H1 (cell line): Measurements from ENCODE around the gene ZNF618. TPM values are rescaled to one million over a fixed set of nuclear protein-coding genes. Genes with fewer than 3 reads are reported as not detected.

Source experiments
- CTCF ChIA-PET: fragments of 300-600 bp; sonication (Branson Sonifier 250); formaldehyde crosslinking; loops from one replicate; lab custom pipeline; 2021; ENCODE audit not compliant: partially characterized antibody; lab: Charles Lee
- POLR2A ChIA-PET: fragments of 300-600 bp; sonication (Branson Sonifier 250); formaldehyde crosslinking; loops from one replicate; lab custom pipeline; 2021; ENCODE audit warnings: inconsistent platforms; ENCODE audit not compliant: partially characterized antibody; lab: Charles Lee
- DNase-seq, 2 experiments: peaks; one replicate each; pipeline versions ENCODE4 v3.0.0 to v3.0.0-alpha.2; 2010 to 2022; ENCODE audit warnings: low spot score in 2 of 2, low read depth in 1 of 2, mixed read lengths in 1 of 2
- FAIRE-seq: peaks from 2 replicates; lab custom pipeline; 2011; peaks lifted over from hg19 to GRCh38; lab: Jason Lieb, UNC
- H2AFZ ChIP-seq: 2 replicates; pipeline ENCODE4 v1.8.1; 2012; ENCODE audit warnings: low read length, inconsistent platforms
- H2AK5ac ChIP-seq: 2 replicates; pipeline ENCODE4 v1.6.1; 2013; ENCODE audit warnings: low read depth, low read length
- H2BK120ac ChIP-seq: replicated peaks from 2 replicates; pipeline ENCODE3; 2013; ENCODE audit warnings: low read depth, low read length, inconsistent platforms
- H2BK12ac ChIP-seq: 2 replicates; pipeline ENCODE4 v1.6.1; 2013; ENCODE audit warnings: low read depth, low read length
- H2BK15ac ChIP-seq: 2 replicates; pipeline ENCODE4 v1.6.1; 2013; ENCODE audit warnings: low read length
- H2BK20ac ChIP-seq: 2 replicates; pipeline ENCODE4 v1.6.1; 2013; ENCODE audit warnings: low read length
- H2BK5ac ChIP-seq: 2 replicates; pipeline ENCODE4 v1.6.1; 2013; ENCODE audit warnings: low read depth, low read length
- H3K14ac ChIP-seq: 2 replicates; pipeline ENCODE4 v1.6.1; 2013; ENCODE audit warnings: inconsistent platforms; ENCODE audit not compliant: insufficient read length
- H3K18ac ChIP-seq: 2 replicates; pipeline ENCODE4 v1.6.1; 2013; ENCODE audit warnings: low read length; ENCODE audit errors: extremely low read depth
- H3K23ac ChIP-seq: 2 replicates; pipeline ENCODE4 v1.6.1; 2013; ENCODE audit warnings: inconsistent platforms; ENCODE audit not compliant: insufficient read length
- H3K23me2 ChIP-seq: 2 replicates; pipeline ENCODE4 v1.6.1; 2013; ENCODE audit warnings: low read depth, low read length
- H3K27ac ChIP-seq: 2 replicates; pipeline ENCODE4 v1.6.1; 2011; ENCODE audit warnings: low read depth, low read length, inconsistent platforms
- H3K27me3 ChIP-seq, 4 experiments: replicated peaks in 1 of 4; 1 replicate in 1 of 4; 2 replicates in 3 of 4; pipeline versions ENCODE4 v1.6.1 to v1.8.1; 2011 to 2013; ENCODE audit warnings: low read length in 3 of 4, mild to moderate bottlenecking in 3 of 4, inconsistent platforms in 2 of 4, mixed read lengths in 2 of 4, moderate library complexity in 1 of 4; ENCODE audit not compliant: control insufficient read depth in 3 of 4, insufficient read depth in 3 of 4; ENCODE audit errors: extremely low read depth in 1 of 4
- H3K36me3 ChIP-seq, 4 experiments: 2 replicates each; pipeline versions ENCODE4 v1.6.1 to v1.8.1; 2011 to 2013; ENCODE audit warnings: mild to moderate bottlenecking in 4 of 4, low read length in 3 of 4, moderate library complexity in 2 of 4, control low read depth in 1 of 4, inconsistent platforms in 1 of 4; ENCODE audit not compliant: insufficient read depth in 4 of 4, control insufficient read depth in 2 of 4
- H3K4ac ChIP-seq: replicated peaks from 2 replicates; pipeline ENCODE3; 2013; ENCODE audit warnings: low read length, low read depth, mixed read lengths, inconsistent platforms; ENCODE audit not compliant: insufficient read length
- H3K4me1 ChIP-seq, 4 experiments: replicated peaks in 1 of 4; 1 replicate in 1 of 4; 2 replicates in 3 of 4; pipeline versions ENCODE4 v1.6.1 to v1.8.1; 2011 to 2013; ENCODE audit warnings: low read length in 3 of 4, inconsistent platforms in 2 of 4, mixed read lengths in 1 of 4; ENCODE audit not compliant: insufficient read depth in 4 of 4, control insufficient read depth in 3 of 4
- H3K4me2 ChIP-seq, 2 experiments: 2 replicates each; pipeline versions ENCODE4 v1.6.1 to v1.8.1; 2011 to 2013; ENCODE audit warnings: low read depth in 2 of 2, low read length in 2 of 2, control low read depth in 1 of 2, inconsistent platforms in 1 of 2, mild to moderate bottlenecking in 1 of 2; ENCODE audit not compliant: insufficient read depth in 1 of 2
- H3K4me3 ChIP-seq, 4 experiments: fragments of 200-600, 300-600 bp in 1 of 4; sonication (generic), shearing (Covaris generic), sonication (Bioruptor Twin) in 1 of 4; 2 replicates each; pipeline versions ENCODE4 v1.5.1 to v1.8.1; 2011 to 2016; ENCODE audit warnings: low read length in 4 of 4, low read depth in 3 of 4, control low read depth in 2 of 4, inconsistent platforms in 2 of 4, mild to moderate bottlenecking in 2 of 4, mixed read lengths in 1 of 4, moderate library complexity in 1 of 4; ENCODE audit not compliant: insufficient read depth in 2 of 4; ENCODE audit errors: extremely low read depth in 1 of 4
- H3K56ac ChIP-seq: replicated peaks from 2 replicates; pipeline ENCODE3; 2013; ENCODE audit warnings: low read depth, mild to moderate bottlenecking, mixed read lengths, low read length, inconsistent platforms; ENCODE audit not compliant: insufficient read length
- H3K79me1 ChIP-seq: 2 replicates; pipeline ENCODE4 v1.6.1; 2013; ENCODE audit warnings: low read depth, low read length, control low read depth
- H3K79me2 ChIP-seq, 2 experiments: 2 replicates each; pipeline versions ENCODE4 v1.6.1 to v1.8.1; 2012 to 2013; ENCODE audit warnings: low read length in 2 of 2, mild to moderate bottlenecking in 2 of 2, inconsistent platforms in 1 of 2; ENCODE audit not compliant: insufficient read depth in 2 of 2, control insufficient read depth in 1 of 2
- H3K9ac ChIP-seq, 4 experiments: replicated peaks in 1 of 4; 1 replicate in 1 of 4; 2 replicates in 3 of 4; pipeline versions ENCODE4 v1.6.1 to v1.8.1; 2011 to 2013; ENCODE audit warnings: low read depth in 3 of 4, low read length in 3 of 4, control low read depth in 2 of 4, mild to moderate bottlenecking in 2 of 4, moderate library complexity in 2 of 4, inconsistent platforms in 1 of 4; ENCODE audit errors: extremely low read depth in 1 of 4
- H3K9me3 ChIP-seq, 2 experiments: 2 replicates each; pipeline versions ENCODE4 v1.6.1 to v1.8.1; 2012 to 2013; ENCODE audit warnings: mild to moderate bottlenecking in 2 of 2, moderate library complexity in 2 of 2, control low read depth in 1 of 2, inconsistent platforms in 1 of 2, low read depth in 1 of 2, low read length in 1 of 2, mixed read lengths in 1 of 2; ENCODE audit not compliant: insufficient read depth in 2 of 2
- H4K20me1 ChIP-seq, 2 experiments: replicated peaks in 1 of 2; 2 replicates each; pipeline versions ENCODE3 to v1.8.1; 2011 to 2013; ENCODE audit warnings: inconsistent platforms in 2 of 2, low read length in 2 of 2, mild to moderate bottlenecking in 1 of 2; ENCODE audit not compliant: insufficient read depth in 2 of 2, control insufficient read depth in 1 of 2
- H4K5ac ChIP-seq: 2 replicates; pipeline ENCODE4 v1.6.1; 2013; ENCODE audit warnings: low read length, low read depth, mixed read lengths, inconsistent platforms; ENCODE audit not compliant: insufficient read length
- H4K8ac ChIP-seq: 2 replicates; pipeline ENCODE4 v1.8.0; 2013; ENCODE audit warnings: mild to moderate bottlenecking, moderate library complexity, low read length, inconsistent platforms; ENCODE audit not compliant: insufficient read depth; ENCODE audit errors: extremely low read depth
- H4K91ac ChIP-seq: replicated peaks from 2 replicates; pipeline ENCODE3; 2013; ENCODE audit warnings: low read length, mixed read lengths, inconsistent platforms; ENCODE audit not compliant: insufficient read length
- BRCA1 ChIP-seq: IDR thresholded peaks from 2 replicates; pipeline ENCODE4 v1.6.1; 2012; ENCODE audit warnings: low read depth, low read length, improper control_type of control experiment
- CBX5 ChIP-seq: fragments of 300-800, 300-1000 bp; sonication (generic); IDR thresholded peaks from 2 replicates; pipeline ENCODE4 v1.7.1; 2016; ENCODE audit warnings: antibody characterized with exemption, low read length, low read depth
- EP300 ChIP-seq, 2 experiments: IDR thresholded peaks; 1 replicate in 1 of 2; 2 replicates in 1 of 2; pipeline ENCODE4 v1.6.1; 2011 to 2012; ENCODE audit warnings: low read depth in 2 of 2, low read length in 2 of 2, mild to moderate bottlenecking in 2 of 2, borderline replicate concordance in 1 of 2, inconsistent platforms in 1 of 2, moderate library complexity in 1 of 2
- FOSL1 ChIP-seq: IDR thresholded peaks from 2 replicates; pipeline ENCODE4 v1.6.1; 2011; ENCODE audit warnings: mild to moderate bottlenecking, low read depth, low read length, moderate library complexity; ENCODE audit not compliant: insufficient read depth
- POLR2AphosphoS5 ChIP-seq: IDR thresholded peaks from 2 replicates; pipeline ENCODE4 v1.6.1; 2011; ENCODE audit warnings: low read depth, low read length
- RAD21 ChIP-seq, 2 experiments: IDR thresholded peaks in 1 of 2; conservative IDR thresholded peaks in 1 of 2; 2 replicates each; pipeline ENCODE4 v1.6.1; 2011; ENCODE audit warnings: low read depth in 2 of 2, low read length in 2 of 2, improper control_type of control experiment in 1 of 2, inconsistent platforms in 1 of 2, mild to moderate bottlenecking in 1 of 2, moderate library complexity in 1 of 2
- RXRA ChIP-seq: IDR thresholded peaks from 2 replicates; pipeline ENCODE4 v1.6.1; 2011; ENCODE audit warnings: low read depth, mild to moderate bottlenecking, low read length, moderate library complexity; ENCODE audit not compliant: insufficient read depth
- SIN3A ChIP-seq, 2 experiments: IDR thresholded peaks in 1 of 2; conservative IDR thresholded peaks in 1 of 2; 2 replicates each; pipeline ENCODE4 v1.6.1; 2011 to 2012; ENCODE audit warnings: low read length in 2 of 2, improper control_type of control experiment in 1 of 2, low read depth in 1 of 2, mild to moderate bottlenecking in 1 of 2
- SP4 ChIP-seq: IDR thresholded peaks from 2 replicates; pipeline ENCODE4 v1.6.1; 2012; ENCODE audit warnings: low read length, inconsistent platforms
- SUZ12 ChIP-seq: fragments of 200-600 bp; sonication (generic); IDR thresholded peaks from 2 replicates; pipeline ENCODE4 v1.6.1; 2012; ENCODE audit warnings: mild to moderate bottlenecking, inconsistent platforms, low read length, moderate library complexity, mixed read lengths
- WGBS, 2 experiments: shearing (Covaris generic) in 1 of 2; methylation state at CpG; one replicate each; pipeline versions ENCODE4 v1.1.6 to v1.1.7; 2013 to 2015; ENCODE audit warnings: low lambda C conversion rate in 2 of 2, mixed read lengths in 2 of 2, inconsistent platforms in 1 of 2, low coverage in 1 of 2, missing lambda C conversion rate in 1 of 2; ENCODE audit not compliant: insufficient replicate concordance in 2 of 2, insufficient coverage in 1 of 2, insufficient read length in 1 of 2; ENCODE audit errors: extremely low coverage in 1 of 2, missing lambda C conversion rate in 1 of 2; 5-methylcytosine and 5-hydroxymethylcytosine counted together
- polyA plus RNA-seq, 7 experiments: library from polyadenylated mRNA; depleted of rRNA in 3 of 7; stranded (reverse) in 5 of 7; unstranded in 2 of 7; fragments of >200 nt in 5 of 7; fragments of 200-250 nt in 2 of 7; gene quantifications; 1 replicate in 5 of 7; 2 replicates in 1 of 7; 4 replicates in 1 of 7; pipeline versions ENCODE4 v1.2.1 to v1.2.3, GENCODE V29; 2011 to 2013; ENCODE audit warnings: missing spikeins in 2 of 7, mixed read lengths in 2 of 7
- total RNA-seq: library from RNA; stranded (reverse); fragmentation: NEBNext Ultra II Directional; extraction: Animal tissue kit (Norgen Biotek cat#: 25700); gene quantifications from 2 replicates; pipeline ENCODE4 v1.2.1, GENCODE V29; 2021
- TF ChIP-seq, protein P1 (sequence below): IDR thresholded peaks from 2 replicates; pipeline ENCODE4 v1.6.1; 2012; ENCODE audit warnings: low read length, inconsistent platforms

The ZNF618 gene
- total and polyA plus RNA-seq, 2 of the 8 experiments (the other 6 are each of a cell fraction or from before 2014, with no cell fraction given): 9.6 to 28.5 TPM

DNA sequence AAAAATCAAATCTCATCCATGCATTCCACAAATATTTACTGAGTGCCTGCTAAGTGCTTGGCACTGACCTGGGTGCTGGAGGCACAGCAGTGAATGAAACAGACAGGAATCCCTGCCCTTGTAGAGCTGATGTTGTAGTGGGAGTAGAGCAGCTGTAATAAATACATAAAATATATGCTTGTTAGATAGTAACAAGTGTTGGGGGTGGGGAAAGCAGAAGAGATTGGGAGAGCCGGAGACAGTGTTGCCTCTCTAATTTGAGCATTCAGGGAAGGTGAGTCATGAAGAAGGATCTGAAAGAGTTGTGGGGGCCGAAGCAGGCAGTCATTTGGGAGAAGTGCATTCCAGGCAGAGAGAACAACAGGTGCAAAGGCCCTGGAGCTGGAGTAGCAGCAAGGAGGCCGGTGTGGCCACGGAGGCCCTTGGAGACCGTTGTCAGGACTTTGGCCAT, 97.9 kb downstream of the ZNF618 start:
- no peak overlapping the region for H3K56ac ChIP-seq
- peaks cover 4% of the 10 kb centered on the region; the same call in 1 of the 2 replicates for H3K79me1 ChIP-seq
- no peak overlapping the region for H3K4me2 ChIP-seq
- no peak overlapping the region for H2BK120ac ChIP-seq
- ChIA-PET CTCF (interaction anchor here (0.7 to 1.8 kb wide), 5 partner anchors 10 to 76 kb away, joined by 3 to 9 read pairs (median 4); no protein-coding TSS in a partner anchor), POLR2A (interaction anchor here (0.6 to 0.9 kb wide), 2 partner anchors 9 to 101 kb away, joined by 3 read pairs; no protein-coding TSS in a partner anchor)
- no peak overlapping the region for H3K9ac ChIP-seq
- no peak overlapping the region for H3K4me3 ChIP-seq
- no peaks in the 10 kb centered on the region for H3K27me3 ChIP-seq
- no peak overlapping the region for H3K18ac ChIP-seq
- H4K20me1 ChIP-seq: peaks cover 1 to 4% of the 10 kb centered on the region in 2 experiments
- no peaks in the 10 kb centered on the region for H3K4me1 ChIP-seq
- H2BK5ac ChIP-seq: no peak overlapping the region
- no peak for FAIRE-seq
- H2AFZ ChIP-seq: no peak overlapping the region
- no peak overlapping the region for H4K8ac ChIP-seq
- H3K9me3 ChIP-seq: peaks cover 0 to 4% of the 10 kb centered on the region in 2 experiments; a peak in 1 of 4 replicates
- H2AK5ac ChIP-seq: no peak overlapping the region
- no peak overlapping the region for H3K27ac ChIP-seq
- DNase-seq: no peak
- no peaks in the 10 kb centered on the region for H3K79me2 ChIP-seq
- no peak overlapping the region for H4K91ac ChIP-seq
- no peak overlapping the region for H2BK15ac ChIP-seq
- no peak overlapping the region for H2BK20ac ChIP-seq
- 94% methylated on average over 5 of the region's 5 CpGs; no CpG with 5 or more reads in 1 of the 2 experiments for WGBS, 2 experiments
- no peak overlapping the region for H3K4ac ChIP-seq
- H3K23me2 ChIP-seq: no peaks in the 10 kb centered on the region
- H2BK12ac ChIP-seq: no peak overlapping the region
- H3K36me3 ChIP-seq: peaks cover 0 to 7% (median 2%) of the 10 kb centered on the region in 4 experiments; a peak in 2 of 8 replicates
- H3K14ac ChIP-seq: no peak overlapping the region
- no peak overlapping the region for H3K23ac ChIP-seq
- H4K5ac ChIP-seq: no peak overlapping the region
- TF ChIP-seq BRCA1 (no peak), RXRA (no peak), RAD21 (IDR thresholded peaks at IDR 0.05 in 1 of 2, conservative IDR thresholded peaks at IDR 0.05 in 1 of 2; ENCODE audit: low read depth in 2 of 2, low read length in 2 of 2) (no peak), SP4 (no peak), FOSL1 (no peak), CBX5 (no peak), POLR2AphosphoS5 (no peak), EP300 (IDR thresholded peaks at IDR 0.05; ENCODE audit: borderline replicate concordance in 1 of 2, low read depth in 2 of 2, low read length in 2 of 2) (no peak), SIN3A (conservative IDR thresholded peaks at IDR 0.05 in 1 of 2, IDR thresholded peaks at IDR 0.05 in 1 of 2; ENCODE audit: low read depth in 1 of 2, low read length in 2 of 2) (no peak), SUZ12 (no peak)
- TF ChIP-seq, protein P1, sequence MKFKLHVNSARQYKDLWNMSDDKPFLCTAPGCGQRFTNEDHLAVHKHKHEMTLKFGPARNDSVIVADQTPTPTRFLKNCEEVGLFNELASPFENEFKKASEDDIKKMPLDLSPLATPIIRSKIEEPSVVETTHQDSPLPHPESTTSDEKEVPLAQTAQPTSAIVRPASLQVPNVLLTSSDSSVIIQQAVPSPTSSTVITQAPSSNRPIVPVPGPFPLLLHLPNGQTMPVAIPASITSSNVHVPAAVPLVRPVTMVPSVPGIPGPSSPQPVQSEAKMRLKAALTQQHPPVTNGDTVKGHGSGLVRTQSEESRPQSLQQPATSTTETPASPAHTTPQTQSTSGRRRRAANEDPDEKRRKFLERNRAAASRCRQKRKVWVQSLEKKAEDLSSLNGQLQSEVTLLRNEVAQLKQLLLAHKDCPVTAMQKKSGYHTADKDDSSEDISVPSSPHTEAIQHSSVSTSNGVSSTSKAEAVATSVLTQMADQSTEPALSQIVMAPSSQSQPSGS: no peak
